HG02623 (cell line): ENCODE measurements around the gene UBL4A.

Experiments used
- ATAC-seq: cut with Tn5 transposase; IDR thresholded peaks from one replicate; pipeline ENCODE4 v1.9.1; 2021; ENCODE audit warnings: moderate library complexity; ENCODE audit not compliant: unreplicated experiment

Gene UBL4A

DNA sequence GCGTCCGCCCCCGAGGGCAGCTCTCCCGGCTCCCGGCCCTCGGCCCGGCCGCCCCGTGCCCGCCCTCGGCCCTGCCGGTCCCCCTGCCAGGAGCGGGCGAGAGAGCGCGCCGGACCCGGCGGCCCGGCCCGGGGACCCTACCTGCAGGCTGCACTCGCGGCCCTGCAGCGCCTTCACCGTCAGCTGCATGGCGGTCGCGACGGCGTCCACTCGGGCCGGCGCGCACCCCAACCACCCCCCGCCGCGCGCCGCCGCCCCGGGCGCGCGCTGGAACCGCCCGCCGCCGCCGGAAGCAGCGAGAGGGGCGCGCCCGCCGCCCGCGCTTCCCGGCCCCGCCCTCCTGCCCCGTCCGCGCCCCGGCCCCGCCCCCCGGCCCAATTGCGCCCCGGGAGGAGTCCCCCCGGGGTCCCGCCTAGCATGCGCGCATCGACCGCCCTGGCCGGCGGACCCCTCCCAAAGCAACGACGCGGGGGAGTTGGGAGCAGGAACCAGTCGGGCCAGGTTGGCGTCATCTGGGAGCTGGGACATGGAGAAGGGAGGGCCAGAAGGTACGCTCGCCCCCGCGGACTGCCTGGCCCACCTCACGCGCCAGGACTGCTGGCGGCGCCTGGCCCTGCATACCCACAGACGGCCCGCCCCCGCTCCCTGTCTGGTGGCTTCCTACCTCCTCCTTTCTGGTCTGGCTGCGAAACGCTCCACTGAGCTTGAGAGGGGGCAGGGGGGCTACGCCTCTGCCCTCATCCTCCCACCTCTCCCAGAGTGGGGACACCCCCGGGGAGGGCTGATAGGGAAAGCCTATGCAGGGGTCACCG is at the start of gene UBL4A:
Gene UBL4A (minus strand): TSS at position 220 of the 812 bp plus-strand sequence. CDS start 31 bp downstream, at position 189.
- ATAC-seq = no peak

DNA sequence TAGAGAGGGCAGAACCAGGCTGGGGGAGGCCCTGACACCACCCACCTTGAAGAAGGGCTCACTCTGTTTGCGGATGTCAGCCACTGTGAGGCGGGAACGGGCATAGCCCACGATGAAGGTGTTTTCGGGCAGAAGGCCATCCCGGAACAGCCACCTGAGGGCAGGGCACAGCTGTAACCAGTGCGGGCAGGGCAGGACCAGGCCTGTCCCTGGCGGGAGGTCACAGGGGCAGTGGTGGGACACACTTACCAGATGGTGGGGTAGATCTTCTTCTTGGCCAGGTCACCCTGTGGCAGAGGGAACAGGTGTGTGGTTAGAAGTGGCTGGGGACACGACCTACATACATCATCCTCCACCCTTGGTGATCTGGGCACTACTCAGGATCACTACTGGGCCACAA is 49.5 kb upstream of the UBL4A start:
- no peak for ATAC-seq

DNA sequence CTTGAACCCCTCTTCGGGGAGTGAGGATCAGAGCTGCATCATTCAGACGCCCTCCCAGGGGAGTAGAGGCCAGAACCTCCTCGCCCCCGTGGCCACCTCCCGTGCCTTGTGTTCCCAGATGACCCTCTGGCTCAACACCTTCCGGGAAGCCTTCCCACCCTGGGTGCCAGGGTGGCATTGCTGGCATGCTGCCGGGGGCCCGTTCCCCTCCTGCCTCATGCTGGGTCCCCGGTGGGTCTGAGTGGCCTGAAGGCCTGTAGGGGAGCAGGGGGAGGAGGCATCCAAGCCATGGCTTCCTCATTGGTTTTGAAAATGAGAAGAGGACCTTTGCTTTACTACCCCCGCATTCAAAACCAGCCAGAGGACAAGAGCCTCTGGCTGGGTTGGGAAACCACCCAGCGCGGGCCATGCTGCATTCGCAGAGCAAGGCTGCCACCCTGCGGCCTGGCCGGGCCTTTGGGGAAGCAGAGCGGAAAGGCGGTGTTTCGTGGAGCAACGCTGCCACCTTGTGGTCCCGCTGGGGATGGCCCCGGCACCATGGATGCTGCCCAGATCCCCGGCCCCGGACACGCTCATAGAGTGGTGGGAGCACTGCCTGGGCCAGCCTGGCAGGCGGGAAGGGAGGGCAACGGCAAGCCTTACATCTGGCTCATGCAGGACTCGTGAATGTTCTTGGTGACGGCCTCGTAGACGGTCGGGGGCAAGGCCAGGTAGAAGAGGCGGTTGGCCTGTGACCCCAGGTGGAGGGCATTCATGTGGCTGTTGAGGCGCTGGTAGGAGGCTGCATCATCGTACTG is 48.3 kb upstream of the UBL4A start:
- peak; percentile 53 for ATAC-seq

DNA sequence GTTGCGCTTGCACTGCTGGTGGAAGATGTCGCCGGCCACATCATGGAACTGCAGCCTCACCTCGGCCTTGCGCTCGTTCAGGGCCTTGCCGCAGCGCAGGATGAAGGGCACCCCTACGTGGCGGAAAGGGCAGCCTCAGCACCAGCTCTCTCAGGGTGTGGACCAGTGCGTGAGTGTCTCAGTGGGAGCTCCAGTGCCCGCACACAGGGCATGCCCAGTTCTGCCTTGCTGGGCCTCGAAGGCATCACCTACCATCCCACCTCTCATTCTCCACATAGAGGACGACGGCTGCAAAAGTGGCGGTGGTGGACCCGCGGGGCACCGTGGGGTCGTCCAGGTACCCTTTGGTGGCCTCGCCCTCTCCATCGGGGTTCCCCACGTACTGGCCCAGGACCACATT is 46.3 kb upstream of the UBL4A start:
- no peak for ATAC-seq

DNA sequence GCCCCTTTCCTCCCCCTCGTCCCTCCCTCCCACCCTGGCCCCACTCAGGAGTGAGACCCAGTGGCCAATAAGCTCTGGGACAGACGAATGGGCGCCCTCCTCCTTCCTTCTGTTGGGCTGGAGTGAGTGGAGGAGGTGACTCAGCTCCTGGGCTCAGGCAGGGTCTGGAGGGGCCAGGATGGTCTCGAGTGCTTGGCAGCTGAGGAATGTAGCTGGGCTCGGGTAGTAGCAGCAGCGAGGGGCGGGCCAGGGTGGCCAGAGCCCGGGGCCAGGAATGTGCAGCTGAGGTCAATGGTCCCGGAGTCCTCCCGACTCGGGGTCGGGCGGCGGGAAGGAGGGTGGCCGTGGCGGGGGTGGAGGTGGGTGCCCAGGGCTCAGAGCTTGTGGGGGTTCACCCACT is 45.2 kb upstream of the UBL4A start:
- no peak for ATAC-seq

DNA sequence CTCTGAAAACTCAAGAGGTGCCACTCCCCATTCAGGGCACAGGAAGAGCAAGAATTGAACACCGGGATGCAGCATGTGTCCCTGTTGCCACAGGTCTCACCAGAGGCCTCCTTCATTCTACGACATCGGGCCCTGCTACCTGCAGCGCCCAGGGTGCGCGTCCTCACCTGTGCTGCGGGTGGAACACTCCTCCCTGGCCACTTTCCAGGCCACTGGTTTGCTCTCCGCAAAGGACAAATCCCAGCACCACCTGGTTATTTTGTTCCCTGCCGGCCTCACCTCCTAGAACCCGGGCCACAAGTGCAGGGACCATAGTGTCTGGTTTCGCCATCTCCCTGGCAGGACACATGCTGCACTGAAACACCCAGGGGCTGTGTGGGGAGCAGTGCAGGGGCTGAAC is 43.9 kb upstream of the UBL4A start:
- ATAC-seq = no peak

DNA sequence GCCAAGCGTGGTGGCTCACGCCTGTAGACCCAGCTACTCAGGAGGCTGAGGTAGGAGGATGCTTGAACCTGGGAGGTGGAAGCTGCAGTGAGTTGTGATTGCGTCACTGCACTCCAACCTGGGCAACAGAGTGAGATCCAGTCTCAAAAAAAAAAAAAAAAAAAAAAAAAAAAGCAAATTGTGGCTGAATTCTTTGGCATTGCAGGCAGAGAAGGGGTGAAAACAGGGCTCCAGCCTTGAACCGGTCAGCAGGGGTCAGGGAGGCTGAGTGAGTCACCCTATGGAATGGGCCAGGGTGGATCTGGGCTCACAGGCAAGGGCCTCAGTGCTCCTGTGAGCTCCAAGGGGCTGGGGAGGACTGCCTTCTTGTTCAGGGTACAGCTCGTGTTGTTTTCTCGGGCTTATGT is 42.8 kb upstream of the UBL4A start:
- no peak for ATAC-seq

DNA sequence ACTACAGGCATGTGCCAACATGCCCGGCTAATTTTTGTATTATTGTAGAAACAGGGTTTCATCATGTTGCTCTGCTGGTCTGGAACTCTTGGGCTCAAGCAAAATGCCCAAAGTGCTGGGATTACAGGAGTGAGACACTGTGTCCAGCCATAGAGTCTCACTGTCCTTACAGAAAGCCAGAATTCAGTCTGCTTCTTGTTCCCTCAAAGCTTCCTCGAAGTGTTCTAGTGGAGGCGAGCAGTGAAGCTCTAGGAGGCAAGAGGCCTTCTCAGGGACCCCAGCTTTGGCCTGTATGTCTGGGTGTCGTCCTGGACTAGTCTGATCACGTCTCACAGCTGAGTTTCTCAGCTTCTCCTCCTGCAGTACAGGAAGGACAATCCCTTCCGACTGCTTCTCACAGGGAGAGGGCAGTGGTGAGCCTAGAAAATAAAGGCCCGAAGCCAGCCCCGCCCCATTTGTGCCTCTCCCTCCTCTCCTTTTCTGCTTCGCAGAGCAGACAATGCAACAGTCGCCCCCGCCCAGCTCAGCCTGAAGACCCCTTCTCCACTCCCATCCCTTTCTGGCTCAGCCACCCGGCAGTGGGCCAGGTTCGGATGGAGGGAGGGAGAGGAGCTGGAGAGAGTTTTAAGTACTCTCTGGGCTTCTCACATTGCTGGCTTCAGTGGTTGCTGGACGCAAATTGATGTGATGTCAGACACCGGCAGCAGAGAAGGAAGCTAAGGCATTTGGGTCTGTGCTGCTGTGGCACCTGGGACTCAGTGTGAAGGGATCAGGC is 40.7 kb upstream of the UBL4A start:
- ATAC-seq = peak; percentile 73

DNA sequence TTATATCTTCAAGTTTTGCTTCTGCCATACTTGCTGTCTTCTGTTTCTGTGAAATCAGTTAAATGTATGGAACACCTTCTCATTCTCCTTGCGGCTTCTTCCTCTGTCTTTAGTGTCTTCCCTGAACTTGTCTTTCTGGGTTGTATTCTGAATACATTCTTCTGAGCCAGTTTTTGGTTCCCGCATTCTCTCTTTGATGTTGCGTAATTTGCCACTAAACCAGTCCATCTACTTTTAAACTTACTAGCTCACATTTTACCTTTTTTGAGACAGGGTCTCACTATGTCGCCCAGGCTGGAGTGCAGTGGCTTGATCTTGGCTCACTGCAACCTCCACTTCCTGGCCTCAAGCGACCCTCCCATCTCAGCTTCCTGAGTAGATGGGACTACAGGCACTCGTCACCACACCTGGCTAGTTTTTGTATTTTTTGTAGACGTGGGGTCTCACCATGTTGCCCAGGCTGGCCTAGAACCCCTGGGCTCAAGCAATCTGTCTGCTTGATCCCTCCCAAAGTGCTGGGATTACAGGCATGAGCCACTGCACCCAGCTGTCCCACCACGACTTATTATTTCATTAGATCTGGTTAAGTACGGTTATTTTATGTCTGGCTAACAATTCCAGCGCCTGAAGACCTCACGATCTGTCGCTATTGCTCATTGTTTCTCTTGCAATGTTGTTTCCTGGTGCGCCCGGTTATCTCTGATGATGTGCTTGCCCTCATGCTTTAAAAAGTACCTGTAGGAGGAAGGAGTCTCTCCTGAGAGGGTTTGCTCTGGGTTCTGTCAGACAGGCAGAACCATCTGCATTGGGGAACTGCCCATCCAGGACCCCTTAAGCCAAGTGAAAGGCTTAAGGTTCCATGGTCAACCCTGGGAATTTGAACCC is 39.4 kb upstream of the UBL4A start:
- no peak for ATAC-seq

DNA sequence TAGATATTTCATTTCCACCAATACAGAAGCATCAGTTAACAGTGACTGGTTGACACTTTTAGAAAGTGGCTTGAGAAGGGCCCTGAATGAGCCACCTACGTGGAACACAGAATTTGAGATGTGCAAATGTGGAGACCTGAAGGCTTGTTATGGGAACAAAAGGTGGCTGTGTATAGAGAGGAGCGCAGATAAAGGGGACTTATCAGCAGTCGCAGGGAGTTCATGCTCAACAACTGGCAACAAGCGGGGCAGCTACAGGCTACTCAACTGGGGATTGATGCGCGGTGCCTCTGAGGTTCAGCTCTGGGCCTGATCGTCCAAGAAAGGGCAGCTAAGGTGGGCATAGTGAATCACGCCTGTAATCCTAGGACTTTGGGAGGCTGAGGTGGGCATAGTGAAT is 33.0 kb upstream of the UBL4A start:
- no peak for ATAC-seq

DNA sequence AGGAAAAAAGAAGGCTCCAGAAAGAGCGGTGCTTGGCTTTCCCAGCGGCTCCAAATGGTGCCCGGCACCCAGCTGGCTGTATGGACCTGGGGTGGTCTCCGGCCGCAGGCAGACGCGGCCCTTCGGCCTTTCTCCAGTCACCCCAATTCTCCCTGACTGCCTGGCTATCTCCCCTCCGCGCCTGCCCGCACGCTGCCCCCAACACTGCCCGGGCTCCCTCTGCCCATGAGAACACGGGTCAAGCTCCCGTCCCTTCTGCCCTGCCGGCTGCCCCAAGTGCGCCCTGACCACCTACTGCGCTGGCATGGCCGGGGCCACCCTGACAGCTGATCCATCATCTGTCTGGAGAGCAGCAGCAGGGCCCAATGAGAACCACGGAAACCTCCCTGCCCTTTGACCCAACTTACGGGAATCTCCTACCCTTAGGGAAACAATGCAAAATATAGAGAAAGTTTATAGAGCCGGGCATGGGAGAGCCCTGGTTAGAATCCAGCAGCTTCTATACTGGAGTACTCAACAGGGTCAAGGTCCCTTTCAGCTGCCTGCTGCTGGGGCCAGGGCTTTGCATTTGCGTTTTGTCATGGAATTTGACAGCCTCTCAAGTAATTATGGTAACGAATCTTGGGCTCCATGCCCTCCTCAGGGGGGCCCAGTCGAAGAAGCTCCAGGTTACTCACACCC is 30.8 kb upstream of the UBL4A start:
- no peak for ATAC-seq

DNA sequence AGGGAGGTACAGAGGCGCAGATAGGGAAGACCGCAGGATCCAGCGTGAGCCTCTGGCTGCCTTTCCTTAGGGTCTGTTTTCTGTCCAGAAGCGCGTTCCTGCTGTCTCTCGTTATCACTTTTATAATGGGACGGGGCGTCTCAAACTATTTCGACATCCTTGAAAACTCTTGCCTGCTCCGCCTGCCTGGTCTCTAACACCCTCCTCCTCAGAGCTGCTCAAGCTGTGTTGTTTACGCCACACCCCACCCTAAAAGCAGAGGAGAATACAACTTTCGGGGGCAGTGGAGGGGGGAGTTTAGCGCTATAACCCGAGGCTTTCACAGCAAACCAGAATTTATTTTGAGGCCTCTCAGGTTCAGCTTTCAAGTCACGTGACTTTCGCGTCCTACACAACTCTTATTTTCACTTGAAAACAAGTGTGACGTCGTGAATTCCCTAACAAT is 30.3 kb upstream of the UBL4A start:
- no peak for ATAC-seq

DNA sequence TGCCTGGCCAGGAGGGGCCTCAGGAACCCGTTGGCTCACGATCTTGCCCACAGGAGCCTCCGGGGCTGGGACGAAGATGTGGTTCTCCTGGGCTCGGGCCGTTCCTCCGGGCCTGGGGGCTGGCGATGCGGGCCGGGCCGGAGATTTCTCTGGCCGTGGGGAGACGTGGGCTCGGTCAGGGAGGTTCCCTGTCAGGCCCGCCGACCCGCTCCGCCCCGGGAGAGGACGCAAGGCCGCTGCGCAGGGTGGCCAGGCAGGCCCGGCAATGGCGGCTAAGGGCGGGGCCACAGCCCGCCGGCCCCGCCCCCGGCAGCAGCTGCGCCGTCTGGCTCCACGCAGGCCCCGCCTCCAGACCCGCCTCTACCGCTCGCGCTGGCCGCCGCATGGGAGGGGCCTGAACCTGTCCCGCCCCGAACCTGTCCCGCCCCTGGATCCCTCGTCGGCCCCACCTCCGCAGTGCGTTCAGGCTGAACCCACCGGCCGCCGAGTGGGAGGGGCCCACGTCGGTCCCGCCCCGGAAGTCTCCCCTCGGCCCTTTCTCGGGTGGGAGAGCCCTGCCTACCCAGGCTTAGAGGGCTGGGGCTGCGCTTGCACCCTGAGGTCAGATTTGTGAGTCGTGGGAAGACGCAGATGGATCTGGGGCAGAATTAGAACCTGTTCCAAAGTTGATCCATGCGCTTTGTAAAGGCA is 29.7 kb upstream of the UBL4A start, which contains the start of gene FAM3A:
Gene FAM3A (minus strand): TSS at position 267 of the 690 bp plus-strand sequence. CDS start 460 bp downstream, outside the sequence.
- peak; percentile 84 for ATAC-seq

DNA sequence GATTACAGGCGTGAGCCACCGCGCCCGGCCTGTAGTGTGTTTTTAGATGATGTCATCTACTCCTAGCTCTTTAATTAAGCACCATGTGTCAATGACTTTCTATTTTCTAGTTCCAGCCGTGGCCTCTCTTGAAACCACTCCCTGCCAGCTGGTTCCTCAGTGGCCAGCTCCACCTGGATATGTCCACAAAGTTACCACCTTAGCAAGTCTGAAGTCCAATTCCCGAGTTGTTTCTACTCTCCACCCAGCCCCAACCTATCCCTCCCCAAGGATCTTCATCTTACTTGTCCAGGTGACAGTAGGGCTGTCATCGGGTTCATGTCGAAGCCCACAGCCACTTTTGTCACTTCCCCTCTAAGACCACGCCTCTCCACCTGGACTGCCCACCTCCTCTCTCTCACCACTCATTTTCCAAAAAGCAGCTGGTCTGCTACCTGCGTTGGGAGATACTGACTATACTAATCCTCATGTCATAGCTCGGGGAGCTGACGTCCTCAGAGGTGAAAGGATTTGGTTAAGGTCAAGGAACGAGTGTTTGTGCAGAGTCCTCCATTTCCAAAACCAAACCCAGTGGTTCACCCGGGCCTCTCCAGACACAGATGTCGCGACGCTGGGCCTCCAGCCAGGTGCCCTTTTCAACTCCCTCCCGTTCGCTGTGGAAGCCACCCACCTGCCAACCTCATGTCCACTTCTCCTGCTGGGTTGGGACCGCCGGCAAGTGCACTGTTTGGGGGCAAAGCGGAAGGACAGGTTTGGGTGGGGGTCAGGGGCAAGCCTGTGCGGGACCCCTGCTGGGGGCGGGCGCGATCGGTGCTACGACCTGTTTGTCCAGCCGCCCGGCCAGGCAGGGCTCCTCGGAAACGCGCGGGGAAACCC is 28.9 kb upstream of the UBL4A start:
- ATAC-seq = no peak

DNA sequence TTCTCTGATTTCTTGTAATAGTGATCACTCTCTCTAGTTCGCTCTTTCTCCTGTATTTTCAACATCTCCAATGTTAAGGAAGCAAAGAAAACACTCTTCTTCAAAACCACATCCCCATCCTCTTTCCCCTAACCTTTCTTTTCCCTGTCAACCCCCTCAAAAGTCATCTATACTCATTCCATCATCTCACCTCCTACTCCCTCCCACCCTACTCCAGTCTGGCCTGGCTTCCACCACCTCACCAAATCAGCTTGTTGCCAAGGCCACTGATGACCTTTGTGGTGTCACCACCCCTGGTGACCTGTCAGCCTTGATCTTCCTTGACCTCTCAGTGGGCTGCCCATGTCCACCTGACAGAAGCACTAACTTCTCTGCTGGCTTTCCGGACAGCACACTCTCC is 27.3 kb upstream of the UBL4A start:
- no peak for ATAC-seq

DNA sequence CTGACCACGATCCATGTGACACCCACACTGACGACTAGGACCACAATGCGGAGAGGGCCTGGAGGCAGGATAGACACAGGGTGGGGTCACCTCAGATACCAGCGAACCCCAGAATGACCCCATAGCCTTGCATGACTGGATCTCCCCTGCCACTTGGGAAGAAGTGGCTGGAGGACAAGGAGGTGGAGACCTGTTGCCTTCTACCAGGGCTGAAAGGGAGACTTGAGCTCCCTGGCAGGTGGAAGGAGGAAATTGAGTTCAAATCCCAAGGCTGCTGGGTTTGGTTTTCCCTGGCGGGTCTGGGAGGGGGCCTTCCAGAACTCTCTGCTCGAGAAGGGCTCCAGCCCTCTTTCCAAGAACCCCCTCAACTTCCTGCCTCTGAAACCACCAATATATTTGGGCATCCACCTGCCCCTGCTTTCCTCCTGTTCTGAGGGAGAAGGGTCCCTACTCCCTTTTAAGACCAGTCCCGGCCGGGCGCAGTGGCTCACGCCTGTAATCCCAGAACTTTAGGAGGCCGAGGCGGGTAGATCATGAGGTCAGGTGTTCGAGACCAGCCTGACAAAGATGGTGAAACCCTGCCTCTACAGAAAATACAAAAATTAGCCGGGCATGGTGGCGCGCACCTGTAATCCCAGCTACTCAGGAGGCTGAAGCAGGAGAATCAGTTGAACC is 26.6 kb upstream of the UBL4A start:
- ATAC-seq = no peak

DNA sequence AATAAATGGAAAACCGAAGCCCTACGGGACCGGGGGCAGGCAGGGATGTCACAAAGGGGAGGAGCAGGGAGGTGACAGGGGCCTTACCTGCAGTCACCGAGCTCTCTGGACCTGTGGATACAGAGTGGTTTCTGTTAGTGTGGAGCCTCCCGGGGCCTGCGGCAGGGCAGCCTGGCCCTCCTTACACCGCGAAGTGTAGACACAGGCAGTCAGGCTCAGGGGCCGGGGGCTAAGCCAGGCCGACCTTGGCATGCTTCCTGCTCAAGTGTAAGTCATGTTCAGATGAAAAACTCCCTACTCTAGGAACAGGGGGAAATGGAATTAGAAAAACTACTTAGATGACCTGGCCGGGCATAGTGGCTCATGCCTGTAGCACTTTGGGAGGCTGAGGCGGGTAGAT is 25.3 kb upstream of the UBL4A start:
- no peak for ATAC-seq

DNA sequence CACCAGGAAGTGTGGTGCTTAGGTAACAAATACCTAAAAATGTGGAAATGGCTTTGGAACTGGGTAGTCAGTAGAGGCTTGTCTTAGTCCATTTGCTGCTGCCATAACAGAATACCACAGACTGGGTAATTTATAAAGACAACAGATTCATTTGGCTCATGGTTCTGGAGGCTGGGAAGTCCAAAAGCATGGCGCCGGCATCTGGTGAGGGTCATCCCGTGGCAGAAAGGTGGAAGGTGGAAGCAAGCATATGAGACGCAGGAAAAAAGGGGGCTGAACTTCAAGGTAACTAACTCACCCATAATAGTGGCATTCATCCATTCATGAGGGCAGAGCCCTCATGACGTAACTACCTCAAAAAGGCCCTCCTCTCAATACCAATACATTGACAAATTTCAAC is 23.0 kb upstream of the UBL4A start:
- ATAC-seq = no peak
